GM19025 (cell line): ENCODE data around the gene RCBTB2.
"Not testable (repeated sequence)": the region's sequence is repeated elsewhere in the genome, so short reads cannot be mapped to it uniquely, and the experiment has no call there.

ENCODE experiments used
- ATAC-seq: cut with Tn5 transposase; IDR thresholded peaks from one replicate; pipeline ENCODE4 v1.9.1; 2021; ENCODE audit warnings: mild to moderate bottlenecking, low read depth, moderate library complexity; ENCODE audit not compliant: unreplicated experiment

The RCBTB2 gene

GRCh38 chr13:48457578-48458242 is 75.2 kb downstream of the RCBTB2 start:
- no peak for ATAC-seq

GRCh38 chr13:48456546-48456945 is 76.3 kb downstream of the RCBTB2 start:
- ATAC-seq = no peak

DNA sequence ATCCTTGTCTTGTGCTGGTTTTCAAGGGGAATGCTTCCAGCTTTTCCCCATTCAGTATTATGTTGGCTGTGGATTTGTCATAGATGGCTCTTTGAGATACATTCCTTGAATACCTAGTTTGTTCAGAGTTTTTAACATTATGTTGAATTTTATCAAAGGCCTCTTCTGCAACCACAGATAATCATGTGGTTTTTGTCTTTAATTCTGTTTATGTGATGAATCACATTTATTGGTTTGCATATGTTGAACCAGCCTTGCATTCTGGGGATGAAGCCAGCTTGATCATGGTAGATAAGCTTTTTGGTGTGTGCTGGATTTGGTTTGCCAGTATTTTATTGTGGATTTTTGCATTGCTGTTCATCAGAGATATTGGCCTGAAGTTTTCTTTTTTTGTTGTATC is 81.7 kb downstream of the RCBTB2 start:
- not testable (repeated sequence) for ATAC-seq

DNA sequence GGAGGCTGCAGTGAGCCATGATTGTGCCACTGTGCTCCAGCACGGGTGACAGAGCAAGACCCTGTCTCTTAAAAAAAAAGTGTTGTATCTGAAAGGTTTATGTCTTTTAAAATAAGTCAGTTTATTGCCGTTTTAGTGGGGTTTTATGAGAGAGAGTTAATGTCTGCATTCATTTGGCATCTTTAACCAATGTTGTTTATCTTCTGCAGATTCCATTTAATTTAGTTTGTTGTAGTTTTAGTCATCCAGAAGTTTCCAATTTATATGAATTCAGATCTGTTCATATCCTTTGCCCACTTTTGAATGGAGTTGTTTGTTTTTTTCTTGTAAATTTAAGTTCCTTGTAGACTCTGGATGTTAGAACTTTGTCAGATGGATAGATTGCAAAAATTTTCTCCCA is 83.2 kb downstream of the RCBTB2 start:
- ATAC-seq = no peak

- no peak for ATAC-seq
Observed at GRCh38 chr13:48448959-48449614, 83.8 kb downstream of the RCBTB2 start.

DNA sequence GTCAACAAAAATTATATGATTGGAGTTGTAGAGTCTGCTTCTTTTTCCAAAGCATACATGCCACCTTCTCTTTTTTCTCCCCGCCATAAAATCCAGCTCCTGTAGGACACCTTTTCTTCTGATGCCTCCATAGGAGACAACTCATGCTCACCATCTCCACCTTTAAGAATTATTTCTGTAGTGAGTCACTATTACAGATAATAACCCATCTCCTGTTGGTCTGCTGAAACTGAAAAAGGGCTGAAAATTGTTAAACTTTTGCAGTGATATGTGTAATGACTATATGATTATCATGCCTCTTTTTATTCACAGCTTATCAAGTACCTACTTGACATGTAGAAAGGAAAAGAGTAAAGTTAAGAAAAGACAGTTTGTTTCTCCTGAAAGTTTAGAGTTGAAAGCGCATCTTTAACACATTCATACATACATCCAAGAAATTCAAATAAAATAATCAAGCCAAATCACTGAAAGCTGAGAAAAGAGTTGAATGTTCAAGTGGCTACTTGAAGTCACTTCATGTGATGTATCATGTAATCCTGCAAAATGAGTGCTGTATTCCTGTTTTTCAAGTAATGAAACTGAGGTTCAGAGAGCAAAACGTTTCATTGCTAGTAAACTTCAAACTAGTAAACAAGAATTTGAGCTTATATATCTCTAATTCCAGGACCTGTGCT is 84.5 kb downstream of the RCBTB2 start:
- no peak for ATAC-seq

DNA sequence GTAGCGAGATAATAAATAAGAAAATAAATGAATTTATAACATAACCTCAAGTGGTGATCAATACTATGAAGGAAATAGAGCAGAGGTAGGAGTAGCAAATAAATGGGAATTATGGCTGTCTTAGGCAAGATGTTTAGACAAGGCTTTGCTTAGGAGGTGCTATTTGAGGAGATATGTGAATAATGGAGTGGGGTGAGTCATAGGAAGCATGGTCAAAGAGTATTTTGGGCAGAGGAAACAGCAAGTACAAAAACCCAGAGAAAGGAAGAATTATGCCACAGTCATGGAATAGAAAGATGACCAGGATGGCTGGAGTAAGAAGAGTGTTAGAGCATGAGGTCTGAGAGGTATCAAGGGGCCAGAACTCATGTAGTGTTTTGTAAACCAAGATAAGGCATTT is 86.4 kb downstream of the RCBTB2 start:
- no peak for ATAC-seq

DNA sequence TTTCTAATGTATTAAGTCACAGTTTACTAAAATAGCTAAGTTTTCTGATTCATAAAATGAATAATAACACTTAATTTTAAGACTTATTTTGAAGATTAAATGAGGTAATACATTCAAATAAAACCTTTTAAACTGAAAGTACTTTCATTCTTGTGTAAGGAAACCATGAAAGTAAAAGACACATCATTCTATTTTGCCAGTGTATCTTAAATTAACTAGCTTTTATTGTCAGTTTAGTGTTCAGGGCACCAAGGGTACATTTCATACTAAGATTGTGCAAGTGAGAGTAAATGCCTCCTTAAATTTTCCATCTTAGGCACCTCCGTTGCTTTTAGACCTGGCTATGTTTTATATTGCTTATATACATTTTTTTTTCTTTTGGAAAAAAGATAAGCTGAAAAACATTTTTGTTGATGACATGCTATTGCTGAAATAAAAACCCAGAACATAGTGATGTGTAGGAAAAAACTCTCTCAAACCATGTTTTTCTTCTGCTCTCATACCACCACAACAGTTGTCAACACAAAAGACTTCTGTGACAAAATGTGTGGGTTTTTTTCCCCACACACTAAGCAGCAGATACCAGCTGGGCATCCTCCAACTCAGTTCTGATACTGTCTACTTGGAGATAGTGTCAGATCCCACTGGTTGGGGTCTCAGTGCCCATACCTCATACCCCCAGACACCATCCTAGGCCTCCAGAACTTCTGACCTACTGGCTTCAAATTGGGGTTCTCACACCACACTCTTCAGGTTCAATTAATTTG is 89.3 kb downstream of the RCBTB2 start:
- ATAC-seq = no peak
